Activated CD4-positive, alpha-beta T cell treated with anti-CD3 and anti-CD28 coated beads for 4 hours (primary cell): Measurements from ENCODE around the gene GPX4.
"Not testable (repeated sequence)": the region's sequence is repeated elsewhere in the genome, so short reads cannot be mapped to it uniquely, and the experiment has no call there.

ENCODE experiments used
- DNase-seq, 2 donors: peaks; one replicate each; pipeline ENCODE4 v3.0.0-alpha.2; 2020

GPX4 gene

DNA sequence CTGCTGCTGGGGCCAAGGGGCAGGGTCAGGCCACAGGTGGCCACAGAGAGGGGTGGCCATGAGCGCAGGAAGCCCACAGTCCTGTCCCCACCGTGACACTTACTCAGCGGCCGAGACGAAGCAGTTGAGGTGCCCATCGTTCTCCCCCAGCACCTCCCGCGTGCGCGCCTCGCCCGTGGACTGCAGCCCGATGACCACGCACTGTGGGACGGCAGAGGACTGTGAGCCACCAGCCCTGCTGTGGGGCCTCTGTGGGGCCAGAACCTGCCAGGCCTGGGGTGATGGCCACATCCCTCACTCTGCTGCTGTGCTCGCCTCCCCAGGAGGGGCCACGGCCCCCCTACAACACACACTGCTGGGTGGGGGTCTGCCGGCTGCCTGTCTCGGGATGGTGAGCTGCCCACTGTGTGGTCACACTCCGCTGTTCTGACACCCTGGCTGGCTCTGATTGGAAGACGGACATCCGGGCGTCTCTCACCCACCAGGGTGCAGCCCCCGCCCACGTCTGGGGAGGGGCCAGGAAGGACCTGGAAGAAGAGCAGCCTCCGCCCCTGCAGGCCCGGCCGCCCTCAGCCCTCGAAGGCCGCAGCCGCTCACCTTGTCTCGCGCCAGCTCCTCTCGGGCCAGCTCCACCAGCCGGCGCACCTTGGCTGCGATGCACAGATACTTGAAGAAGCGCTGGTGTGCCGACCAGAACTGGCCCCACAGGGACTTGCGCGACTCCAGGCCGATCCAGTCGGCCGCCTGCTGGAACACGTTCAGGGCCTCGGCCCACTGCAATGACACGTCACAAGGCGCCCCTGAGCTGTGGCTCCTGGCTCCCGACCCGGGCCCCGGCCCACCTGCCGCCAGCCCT, 13.2 kb downstream of the GPX4 start:
- no peak for DNase-seq

DNA sequence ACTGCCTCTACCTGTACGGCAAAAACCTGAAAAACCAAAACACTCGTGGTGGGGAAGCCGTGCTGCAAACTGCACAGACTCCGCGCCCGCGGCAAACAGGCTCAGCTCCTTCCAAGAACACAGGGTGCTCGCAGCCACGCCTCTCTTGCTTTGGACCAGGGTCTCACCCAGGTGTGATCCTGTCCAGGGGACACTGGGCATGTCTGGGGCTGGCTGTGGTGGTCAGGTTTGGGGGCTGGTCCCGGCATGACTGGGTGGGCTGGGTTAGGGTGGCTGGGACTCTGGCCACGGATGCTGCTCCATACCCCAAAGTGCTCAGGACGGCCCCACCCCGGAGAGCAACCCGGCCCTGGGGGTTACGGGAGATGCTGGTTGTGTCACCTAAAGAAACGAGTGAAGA, 13.9 kb downstream of the GPX4 start:
- DNase-seq = no peak

DNA sequence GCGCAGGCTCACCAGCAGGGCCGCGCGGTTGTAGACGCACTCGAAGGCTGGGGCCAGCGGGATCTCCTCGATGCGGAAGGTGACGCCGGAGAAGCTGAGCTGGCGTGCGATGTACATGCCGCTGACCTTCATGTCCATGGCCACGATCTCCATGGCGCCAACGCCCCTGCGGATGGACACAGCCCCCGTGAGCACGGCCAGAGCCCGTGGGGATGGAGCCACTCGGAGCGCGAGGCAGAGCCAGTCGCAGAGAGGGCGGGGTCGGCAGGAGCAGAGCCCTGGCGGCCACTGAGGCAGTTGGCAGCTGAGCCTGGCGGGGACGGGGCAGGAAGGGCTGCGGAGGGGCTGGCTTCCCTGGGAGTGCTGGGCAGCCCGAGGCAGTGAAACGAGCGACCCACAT, 15.2 kb downstream of the GPX4 start:
- DNase-seq = no peak

DNA sequence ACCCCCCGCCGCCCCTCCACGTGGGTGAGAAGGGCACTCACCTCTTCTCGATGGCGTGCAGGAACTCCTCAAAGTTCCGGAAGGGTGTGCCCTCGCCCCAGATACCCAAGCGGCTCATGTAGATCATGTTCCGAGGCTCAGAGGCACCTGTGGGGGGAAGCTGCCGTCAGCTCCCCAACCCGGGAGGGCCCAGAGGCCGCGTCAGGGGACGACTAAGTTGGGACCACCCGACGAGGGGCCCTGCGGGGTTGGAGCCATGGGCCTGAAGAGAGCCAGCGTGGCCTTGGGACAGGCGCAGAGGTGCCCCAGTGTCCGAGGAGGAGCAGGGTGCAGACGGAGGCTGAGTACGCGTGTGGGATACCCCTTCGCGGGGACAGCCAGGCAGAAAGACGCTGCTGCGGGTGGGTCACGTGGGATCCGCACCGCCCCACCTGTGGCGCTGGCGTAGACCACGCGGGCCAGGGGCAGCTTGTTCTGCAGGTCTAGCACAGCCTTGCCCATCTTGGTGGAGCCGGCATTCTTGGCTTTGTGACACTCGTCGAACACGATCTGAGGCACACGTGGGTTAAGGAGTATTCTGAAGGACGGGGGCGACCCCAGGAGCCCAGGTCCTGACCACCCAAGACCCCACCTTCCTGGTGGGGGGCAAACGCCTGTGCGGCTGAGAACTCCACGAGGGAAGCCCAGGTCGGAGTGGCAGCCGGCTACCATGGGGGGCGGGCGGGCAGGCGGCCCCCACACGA, 15.9 kb downstream of the GPX4 start:
- DNase-seq = no peak

DNA sequence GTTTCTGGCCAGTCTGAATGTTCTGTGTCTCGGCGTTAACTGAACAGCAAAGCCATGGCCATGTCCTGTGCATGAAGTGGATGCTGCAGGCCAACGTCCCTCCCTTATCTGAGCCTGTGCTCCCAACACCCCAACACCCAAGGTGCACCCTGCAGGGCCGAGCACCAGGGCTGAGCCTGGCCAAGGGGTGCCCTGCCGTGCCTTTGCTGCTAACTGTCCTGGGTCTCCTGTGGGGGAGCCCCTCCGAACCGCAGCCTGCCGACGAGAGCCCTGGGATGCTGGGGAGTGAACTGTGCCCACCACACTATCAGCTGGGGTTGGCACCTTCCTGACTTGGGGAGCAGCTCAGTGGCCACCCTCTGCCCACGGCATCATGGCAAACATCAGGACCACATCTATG, 17.6 kb downstream of the GPX4 start:
- DNase-seq = no peak

DNA sequence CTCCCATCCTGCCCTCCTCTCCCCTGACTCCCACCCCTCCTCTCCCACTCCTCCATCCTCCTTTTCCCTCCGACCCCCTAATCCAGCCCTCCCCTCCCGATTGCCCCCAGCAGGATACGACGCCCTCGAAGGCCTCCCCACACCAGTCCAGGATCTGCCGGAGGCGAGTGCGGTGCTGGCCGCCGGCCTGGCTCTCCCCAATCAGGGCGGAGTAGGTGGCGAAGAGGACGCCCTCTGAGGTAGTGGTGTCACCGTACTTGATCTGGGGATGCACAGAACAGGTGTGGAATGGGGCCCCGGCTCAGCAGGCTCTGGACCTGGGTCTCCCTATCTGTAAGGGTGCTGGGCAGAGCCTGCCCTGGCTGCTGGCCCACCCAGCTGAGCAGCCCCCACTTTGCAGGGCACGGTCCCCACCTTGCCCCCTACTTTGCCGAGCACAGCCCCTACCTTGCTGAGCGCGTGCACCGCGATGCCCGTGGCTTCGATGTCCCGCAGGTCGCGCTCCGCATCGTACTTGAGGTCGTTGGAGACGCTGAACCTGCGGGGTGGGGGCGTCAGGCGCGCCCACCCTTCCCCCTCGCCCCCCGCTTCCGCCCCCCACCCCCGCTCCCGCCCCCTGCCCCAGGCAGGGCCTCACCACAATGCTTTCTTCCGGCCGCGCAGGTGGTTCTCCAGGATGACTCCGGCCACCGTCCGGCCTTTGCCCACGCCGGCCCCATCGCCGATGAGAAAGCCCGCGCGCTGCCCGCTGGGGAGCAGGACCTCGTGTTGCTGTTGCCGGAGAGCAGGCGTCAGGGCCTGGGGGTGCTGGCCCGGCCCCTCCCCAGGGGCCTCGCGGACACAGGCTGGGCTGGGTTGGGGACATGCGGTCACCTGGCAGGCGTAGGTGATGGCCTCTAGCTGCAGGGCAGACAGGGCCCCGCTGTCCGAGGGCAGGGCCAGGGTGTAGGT, 18.5 kb downstream of the GPX4 start:
- DNase-seq = no peak

DNA sequence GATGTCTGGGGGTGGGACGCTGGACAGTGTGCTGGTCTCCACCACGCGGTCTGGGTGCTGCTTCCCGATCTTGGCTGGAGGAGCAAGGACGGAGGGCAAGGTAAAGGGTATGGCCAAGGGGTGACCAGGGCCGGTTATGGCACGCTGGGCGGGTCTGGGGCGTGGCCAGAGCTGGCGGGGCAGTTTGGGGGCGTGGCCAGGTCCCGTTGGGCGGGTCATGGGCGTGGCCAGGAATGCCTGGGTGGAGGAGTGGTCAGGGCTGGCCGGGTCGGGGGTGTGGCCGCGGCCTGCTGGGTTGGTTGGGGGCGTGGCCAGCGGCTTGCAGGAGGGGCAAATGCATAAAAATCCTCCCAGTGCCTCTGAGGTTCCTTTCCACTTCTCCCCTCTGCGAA, 19.2 kb downstream of the GPX4 start:
- DNase-seq = no peak

DNA sequence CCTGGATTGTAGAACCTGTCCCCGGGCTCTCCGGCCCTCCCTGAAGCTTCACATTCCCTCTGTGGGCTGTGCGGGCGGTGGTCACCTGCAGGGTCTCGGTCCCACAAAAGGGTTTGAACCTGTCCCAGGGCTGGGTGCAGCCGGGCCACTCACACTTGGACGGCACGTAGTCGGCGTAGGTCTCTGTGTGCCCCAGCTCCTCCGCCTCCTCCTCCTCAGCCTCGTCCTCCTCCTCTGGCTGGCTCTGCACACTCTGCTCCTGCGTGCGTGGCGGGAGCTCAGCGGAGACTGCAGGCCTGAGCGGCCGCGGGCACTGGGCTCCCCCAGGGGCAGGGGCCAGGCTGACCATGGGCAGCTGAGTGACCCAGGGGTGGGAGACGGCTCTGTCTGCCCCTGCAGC, 19.6 kb downstream of the GPX4 start:
- DNase-seq = no peak

DNA sequence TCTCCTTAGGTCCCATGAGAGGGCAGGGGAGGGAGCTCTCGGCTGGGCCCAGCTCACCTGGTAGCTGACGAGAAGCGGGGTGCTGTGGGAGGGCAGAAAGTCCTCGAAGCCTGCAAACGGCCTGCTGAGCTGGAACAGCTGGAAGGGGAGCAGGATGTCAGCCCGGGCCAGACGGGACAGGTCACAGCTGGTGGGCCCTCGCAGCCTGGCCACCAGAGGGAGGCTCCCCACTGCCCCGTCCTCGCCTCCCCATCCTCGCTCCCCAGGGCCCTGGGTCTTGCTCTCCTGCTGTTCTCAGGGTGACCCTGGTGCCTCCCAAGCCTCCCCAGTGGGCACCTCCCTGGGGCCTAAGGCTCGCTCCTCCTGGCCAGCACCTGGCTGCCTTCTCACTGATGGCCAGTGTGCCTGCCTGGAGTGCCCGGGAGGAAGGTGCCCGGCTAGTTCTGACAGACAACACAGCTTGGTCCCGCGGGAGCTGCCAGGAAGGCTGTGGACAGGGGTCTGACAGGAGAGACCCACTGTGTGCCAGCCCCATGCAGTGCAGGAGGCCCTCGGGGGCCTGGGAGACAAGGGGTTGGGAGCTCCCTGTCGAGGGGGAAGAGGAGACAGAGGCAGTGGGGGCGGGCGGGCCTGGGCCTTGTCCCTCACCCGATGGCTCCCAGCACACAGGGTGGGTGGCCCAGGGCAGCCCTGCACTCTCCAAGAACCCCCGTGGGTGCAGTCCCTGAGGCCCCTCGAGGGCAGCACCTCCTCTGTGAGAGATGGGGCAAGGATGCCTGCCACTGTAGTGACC, 20.3 kb downstream of the GPX4 start:
- DNase-seq = no peak

DNA sequence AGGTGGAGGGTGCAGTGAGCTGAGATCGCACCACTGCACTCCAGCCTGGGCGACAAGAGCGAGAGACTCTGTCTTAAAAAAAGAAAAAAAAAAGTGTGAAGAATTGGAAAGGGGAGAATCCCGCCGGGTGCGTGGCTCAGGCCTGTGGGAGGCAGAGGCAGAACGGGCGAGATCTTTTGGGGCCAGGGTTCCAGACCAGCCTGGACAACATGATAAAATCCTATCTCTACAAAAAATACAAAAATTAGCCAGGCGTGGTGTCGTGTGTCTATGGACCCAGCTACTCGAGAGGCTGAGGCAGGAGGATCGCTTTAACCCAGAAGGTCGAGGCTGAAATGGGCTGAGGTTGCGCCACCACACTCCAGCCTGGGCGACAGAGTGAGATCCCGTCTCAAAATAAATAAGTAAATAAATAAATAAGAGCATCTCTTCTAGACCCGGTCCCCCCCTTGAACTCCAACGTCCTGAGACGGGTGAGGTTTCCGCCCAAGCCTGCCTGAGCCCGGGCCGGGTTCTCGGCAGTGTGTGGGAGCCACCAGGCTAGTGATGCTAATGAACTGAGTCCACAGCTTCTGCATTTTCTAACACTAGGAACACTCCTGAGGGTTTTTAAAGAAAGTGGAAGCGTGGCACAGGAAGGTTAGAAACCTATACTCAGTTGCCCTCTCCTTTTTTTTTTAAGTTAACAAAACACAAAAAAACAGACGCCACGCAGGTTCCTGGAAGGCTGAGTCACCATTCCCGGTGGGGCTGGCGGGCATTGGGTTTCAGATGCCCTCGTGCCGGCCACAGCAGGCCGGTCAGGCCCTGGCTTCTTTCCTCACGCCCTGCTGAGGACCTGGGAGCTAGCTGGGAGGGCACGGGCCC, 22.0 kb downstream of the GPX4 start:
- no peak for DNase-seq

DNA sequence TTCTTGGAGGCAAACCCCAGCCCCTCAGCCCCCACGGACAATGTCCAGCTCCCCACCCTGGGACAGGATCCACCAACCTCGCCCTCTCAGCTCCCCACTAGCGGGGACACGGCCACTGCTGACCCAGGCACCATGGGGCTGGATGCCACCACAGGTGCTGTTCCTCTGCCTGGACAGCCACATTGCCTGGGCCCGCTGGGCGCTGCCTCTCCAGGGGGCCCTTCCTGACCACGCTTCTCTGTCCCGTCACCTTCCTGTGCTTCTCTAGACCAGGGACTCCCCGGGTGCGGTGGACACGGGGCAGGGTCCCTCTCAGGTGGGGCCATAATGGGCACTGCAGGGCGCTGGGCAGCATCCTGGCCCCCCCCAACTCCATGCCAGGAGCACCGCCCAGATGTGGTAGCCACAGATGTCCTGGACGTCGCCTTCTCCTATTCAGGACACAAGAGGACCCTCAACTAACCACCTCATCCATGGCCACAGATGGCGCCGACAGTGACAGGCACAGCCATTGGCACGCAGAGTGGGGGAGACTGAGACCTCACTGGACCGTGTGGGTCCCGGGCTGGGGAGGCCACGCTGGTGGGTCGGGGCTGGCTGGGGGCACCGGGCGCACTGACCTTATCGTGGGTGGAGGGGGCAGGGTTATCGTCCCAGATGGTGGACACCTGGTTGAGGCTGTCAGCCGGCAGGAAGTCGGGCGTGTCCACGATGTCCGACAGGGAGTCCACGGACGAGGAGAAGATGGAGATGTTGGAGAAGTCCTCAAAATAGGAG, 23.4 kb downstream of the GPX4 start:
- no peak for DNase-seq

DNA sequence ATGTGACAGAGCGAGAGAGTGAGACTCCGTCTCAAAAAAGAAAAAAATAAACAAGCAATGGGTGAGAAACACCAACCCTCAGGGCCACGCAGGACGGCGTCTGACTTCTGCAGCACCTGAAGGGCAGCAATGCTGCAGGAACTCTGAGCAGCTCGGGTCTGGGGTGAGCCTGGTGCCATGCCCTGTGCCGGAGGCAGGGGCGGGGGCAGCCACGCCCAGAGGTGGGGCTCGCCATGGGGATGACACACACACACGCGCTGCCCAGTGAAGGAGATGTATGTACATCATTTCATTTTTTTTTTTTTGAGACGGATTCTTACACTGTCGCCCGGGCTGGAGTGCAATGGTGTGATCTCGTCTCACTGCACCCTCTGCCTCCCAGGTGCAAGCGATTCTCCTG, 24.3 kb downstream of the GPX4 start:
- DNase-seq = no peak

DNA sequence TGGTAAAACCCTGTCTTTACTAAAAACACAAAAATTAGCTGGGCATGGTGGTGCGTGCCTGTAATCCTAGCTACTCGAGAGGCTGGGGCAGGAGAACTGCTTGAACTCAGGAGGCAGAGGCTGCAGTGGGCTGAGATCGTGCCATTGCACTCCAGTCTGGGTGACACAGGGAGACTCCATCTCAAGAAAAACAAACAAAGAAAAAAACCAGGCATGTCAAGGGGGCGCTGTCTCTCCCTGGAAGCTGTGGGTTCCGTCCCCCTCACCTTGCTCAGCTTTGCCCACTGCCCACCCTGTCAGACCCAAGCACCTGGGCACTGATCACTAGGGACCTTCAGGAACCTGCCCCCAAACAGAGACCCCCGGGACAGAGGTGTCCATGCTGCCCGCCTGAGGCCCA, 25.3 kb downstream of the GPX4 start:
- not testable (repeated sequence) for DNase-seq

DNA sequence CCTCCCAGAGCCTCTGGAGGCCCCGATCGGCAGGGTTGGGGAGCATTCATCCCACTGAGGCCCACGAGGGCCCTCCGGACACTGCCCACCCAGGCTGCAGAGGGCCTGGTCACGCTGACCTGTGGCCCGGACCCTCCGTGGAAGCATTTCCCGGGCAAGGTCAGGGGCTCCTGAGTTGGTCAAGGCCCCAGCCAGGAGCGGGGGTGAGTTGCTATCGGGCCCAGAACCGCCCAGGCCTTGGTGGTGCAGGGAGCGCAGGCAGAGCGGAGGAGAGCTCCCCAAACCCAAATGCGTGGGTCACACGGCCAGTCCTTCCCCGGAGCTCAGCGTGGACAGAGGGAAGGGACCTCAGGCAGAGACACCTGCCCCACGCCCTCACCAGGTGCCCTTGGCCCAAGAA, 25.7 kb downstream of the GPX4 start:
- DNase-seq = no peak

DNA sequence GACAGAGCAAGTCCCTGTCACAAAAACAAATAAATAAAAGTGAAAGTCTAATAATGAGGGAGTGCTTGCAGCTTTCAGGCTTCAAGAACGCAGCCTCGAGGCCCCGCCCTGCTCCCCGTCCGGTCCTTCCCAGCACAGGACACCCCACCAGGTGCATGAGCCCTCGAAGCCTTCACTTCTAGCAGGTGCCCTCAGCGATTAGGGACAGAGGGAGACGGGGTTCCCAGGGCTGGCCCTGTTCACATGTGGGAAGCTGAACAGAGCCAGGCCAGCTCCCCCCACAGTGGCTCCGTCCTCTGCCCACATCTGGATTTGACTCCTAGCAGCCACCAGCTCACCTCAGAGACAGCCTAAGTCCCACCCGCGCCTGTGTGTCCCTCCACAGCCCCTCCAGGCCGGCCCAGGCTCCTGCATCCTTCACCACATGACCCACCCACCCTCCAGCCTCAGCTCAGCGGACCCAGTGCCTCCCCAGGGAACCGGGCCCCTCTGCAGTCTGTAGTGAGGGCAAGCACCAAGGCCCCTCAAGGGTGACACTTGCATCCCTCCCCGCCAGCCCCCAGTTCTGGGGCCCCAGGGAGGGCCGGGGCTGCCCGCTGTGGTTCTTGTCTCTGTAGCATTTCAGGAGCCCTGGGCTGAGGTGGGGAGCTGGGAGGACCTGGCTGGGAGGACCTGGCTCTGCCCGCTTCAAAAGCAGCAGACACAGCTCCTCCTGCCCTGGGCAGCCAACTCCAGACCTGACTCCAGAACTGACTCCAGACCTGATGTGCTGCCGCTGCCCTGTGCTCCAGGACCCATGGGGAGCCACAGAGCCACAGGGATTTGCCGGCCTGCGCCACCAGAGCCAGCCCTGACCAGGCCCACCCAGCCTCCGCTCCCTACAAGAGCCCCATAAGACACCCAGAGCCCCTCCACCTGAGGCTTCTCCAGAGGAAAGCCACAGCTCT, 27.2 kb downstream of the GPX4 start:
- DNase-seq = peak; percentile 56 to 71

DNA sequence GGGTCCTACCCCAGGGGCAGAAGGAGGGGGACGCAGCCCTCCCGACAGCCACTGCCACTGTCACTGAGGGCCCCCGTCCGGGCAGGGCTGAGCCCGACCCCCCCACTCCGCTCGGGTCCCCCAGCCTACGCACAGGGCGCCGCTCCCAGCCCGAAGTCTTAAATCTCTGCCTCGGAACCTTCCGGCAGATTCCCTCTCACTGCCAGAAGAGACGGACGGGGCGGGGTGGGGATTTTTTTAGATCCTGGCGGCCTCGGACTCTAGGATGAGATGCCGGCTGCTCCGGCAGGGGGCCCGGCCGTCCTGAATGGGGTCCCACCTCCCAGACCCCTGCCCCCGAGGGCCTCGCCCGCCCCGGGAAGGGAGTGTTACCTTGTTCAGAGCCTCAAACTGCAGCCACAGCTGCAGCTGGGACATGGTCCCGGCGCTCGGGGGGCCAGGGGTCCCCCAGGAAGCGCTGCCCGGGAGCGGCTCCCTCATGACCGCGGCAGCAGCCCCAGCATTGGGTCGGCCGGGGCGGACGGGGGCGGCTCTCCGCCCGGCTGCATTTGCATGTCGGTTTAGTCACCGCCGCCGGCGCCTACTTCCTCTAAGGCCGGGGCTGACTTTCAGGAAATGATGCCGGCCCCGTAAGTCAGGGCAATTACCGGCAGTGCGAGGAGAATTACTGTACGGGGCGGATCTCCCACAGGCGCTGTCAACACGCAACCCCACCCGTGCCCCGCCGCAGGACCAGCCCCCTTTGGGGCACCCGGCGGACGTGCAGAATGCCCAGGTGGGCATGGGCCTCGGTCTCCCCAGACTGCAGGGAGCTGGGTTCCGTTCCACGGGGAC, 28.1 kb downstream of the GPX4 start:
- DNase-seq = peak; percentile 92 to 95

DNA sequence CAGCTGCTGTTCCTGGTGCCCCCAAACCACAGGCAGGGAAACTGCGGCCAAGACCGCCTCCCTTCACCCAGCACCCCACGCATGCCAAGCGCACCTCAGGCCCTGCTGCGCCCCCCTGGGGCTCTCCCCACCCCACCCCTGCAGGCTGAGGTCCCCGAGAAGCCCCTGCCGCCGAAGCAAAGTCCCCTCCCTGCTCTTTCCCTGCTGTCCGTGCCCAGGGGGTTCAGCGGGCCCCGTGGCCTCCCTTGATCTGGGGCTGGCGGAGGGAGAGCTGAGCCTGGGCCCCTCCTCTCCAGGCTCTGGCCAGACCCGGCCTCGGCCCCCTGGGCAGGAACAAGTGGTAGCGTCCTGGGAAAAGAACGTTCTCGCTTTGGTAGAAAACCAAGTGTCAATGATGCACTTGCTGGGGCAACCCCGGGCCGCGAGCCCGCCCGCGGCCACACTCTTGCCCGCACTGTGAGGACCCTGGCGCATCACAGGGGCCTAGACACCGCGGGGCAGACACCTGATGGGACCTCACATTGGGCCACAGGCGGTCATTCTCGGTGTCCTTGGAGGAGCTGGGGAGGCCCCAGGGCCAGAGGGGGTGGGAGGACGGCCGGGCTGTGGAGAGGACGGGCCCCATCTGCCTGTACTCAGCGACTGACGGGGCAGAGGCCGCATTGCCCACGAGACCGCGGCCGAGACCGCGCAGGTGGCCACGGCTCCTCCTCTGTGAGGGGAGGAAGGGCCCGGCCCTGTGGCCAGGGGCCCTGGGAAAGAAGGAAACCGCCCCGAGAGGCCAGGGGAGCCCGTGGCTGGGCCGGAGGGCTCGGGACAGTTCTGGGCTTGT, 29.0 kb downstream of the GPX4 start:
- DNase-seq = no peak
